MM.1S (cell line): Measurements from ENCODE around the gene NSD1.

Experiments
- CTCF ChIP-seq: fragments of 300-600 bp; sonication (generic); IDR thresholded peaks from 2 replicates; pipeline ENCODE4 v1.5.1; 2016; ENCODE audit warnings: antibody characterized with exemption, low read length, mixed read lengths
- EZH2 ChIP-seq: fragments of 300-600 bp; sonication (generic); optimal IDR thresholded peaks from 2 replicates; pipeline ENCODE3; 2017; ENCODE audit warnings: low read depth, mild to moderate bottlenecking, antibody characterized with exemption, low read length, mixed read lengths
- EZH2phosphoT487 ChIP-seq: fragments of 300-600 bp; sonication (generic); IDR thresholded peaks from 2 replicates; pipeline ENCODE4 v1.6.1; 2018; ENCODE audit warnings: antibody characterized with exemption, low read length

GRCh38 chr5:177330991-177331842 lies 197.6 kb downstream of the NSD1 start:
- TF ChIP-seq CTCF = no peak
- no peak for TF ChIP-seq EZH2phosphoT487
- no peak for TF ChIP-seq EZH2
